NCI-H2029 (cell line): ENCODE measurements around the gene STX5.
A peak's percentile ranks its signal among the peaks of the same experiment; 100 is the strongest.
"Not testable (repeated sequence)": the region's sequence is repeated elsewhere in the genome, so short reads cannot be mapped to it uniquely, and the experiment has no call there.

Experiments
- DNase-seq: peaks from one replicate; lab custom pipeline; 2025; lab: John Stamatoyannopoulos, UW

Gene STX5

DNA sequence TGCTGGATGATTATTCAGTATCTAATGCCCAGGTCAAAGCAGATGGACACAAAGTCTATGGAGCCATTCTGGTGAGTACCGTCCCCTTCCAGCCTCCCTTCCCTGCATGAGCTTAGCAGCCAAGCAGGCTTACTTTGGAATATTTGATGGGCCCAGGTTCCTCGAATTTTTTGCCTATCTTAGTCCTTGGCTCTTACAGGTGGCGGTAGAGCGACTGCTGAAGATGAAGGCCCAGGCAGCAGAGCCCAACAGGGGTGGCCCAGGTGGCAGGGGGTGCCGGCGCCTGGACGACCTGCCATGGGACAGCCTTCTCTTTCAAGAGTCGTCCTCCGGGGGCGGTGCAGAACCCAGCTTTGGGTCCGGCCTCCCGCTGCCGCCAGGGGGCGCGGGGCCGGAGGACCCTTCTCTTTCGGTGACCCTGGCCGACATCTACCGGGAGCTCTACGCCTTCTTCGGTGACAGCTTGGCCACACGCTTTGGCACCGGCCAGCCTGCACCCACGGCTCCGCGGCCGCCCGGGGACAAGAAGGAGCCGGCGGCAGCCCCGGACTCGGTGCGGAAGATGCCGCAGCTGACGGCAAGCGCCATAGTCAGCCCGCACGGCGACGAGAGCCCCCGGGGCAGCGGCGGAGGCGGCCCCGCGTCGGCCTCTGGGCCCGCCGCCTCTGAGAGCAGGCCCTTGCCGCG is 45.4 kb downstream of the STX5 start:
- DNase-seq: peak; percentile 72

DNA sequence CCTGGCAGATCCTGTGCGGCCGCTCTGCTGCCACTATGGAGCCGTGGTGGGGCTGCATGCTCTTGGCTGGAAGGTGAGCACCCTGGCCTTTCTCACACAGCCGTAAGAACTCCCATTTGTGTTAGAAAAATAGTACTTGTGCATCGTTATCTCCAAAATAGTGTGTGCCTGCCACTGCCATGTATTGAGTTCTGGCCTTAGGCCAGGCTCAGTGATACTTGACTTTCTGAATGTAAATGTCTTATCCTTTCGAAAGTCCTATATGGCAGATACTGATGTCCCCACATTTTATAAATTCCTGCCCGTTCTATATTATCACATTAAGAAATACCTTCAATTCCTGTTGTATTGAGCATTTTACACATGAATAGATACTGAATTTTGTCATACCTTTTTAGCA is 49.1 kb downstream of the STX5 start:
- no peak for DNase-seq

DNA sequence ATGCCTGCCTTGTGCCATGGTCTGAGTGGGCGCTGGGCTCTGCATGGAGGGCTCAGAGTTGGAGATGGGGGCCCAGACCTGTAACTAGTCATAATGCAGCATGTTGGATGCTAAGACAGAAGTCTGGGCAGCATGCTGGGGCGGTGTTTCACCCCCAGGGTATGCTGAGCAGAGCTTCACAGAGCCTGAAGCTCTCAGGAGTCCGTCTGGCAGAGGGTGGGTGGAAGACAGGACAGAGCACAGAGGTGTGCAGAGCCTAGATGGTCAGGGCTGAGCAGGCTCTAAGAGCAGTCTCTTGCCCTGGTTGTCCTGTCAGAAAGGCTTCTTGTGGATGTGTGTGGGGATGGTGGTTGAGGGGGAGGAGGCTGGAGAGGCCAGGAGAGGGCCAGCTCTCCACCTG is 53.4 kb downstream of the STX5 start:
- DNase-seq: no peak

DNA sequence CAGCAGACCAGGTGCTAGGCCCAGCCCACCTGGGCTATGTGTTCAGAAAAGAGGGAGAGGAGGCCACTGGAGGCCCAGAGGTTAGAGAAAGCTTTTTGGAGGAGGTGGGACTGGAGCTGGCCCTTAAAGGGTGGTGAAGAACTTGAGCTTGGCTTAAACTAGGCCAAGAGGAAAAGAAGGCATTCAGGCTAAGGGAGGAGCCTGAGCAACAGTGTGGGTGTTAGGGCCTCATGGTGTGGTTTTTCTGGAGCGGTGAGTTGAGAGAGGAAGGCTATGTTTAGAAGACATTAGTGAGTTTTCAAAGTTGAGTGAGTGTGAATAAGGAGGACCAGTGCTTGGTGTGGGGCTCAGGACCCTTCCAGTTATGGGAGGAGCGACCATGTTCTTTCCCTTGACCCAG is 54.5 kb downstream of the STX5 start:
- no peak for DNase-seq

DNA sequence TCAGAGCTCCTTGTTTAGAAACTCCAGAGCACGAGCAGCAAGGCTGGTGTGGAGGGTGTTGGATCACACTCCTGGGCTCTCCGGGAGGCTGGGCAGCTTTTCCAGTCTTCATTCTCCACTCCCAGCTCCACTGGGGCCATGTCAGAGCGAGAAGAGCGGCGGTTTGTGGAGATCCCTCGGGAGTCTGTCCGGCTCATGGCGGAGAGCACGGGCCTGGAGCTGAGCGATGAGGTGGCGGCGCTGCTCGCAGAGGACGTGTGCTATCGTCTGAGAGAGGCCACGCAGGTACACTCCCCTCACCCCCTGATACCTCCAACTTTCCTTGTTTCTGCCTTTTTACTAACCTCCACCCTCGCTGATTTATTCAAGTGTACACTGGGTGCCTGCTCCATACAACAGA is 56.2 kb downstream of the STX5 start:
- no peak for DNase-seq

DNA sequence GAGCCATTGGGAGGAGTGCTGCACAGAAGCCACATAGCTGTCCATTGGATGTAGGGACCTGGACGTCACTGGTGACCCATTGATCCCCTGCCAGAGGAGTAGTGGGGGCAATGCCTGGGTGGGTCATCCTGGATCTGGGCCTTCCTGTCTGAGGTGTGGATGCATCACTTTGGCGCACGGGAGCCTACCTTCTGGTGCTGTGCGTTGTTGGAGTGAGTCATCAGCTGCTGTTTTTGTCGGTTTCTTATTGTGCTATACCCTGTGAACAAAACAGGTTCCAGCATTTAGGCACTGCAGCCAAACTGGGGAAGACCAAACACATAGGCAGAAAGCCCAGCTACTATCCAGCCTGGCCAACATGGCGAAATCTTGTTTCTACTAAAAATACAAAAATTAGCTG is 57.4 kb downstream of the STX5 start:
- no peak for DNase-seq

DNA sequence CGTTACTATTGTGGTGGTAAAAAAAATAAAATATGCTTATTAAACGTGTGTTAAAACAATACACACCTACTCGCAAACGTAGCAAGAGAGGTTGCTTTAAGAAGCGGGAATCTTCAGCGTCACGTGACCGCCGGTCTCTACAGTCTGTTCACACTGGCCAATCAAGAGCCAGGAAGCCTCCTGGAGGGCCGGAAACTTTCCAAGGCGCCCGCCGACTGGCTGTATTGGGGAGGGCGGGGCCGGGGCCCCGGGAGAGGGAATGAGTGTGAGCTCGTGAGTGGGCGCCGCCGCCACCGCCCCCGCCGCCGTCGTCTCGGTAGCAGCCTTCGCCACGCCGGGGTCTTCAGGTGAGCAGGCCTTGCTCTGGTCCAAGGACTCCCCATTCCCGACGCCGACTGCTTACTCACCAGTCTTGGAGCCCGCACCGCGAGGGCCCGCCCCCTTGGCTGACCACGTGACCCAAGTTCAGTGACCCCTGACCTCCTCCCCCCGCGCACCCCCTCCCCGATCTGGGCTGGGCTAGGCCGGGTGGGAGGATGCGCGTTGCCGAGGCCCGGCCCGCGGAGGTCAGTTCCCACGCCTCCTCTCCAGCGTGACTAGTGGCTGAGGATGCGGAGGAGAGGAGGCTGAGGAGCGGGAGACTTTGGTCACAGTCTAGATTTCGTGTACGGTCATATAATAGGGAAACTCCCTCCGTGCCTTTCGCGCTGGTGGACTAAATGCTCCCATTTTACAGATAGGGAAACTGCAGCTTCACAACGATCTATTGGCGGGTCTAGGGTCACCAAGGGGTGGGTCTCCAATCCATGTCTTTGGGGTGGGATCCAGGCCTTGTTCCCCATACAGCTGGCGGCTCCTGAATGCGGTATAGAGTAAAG is 60.5 kb downstream of the STX5 start, which contains the start of gene TAF6L:
TAF6L (plus strand) TSS at position 253 of the 878 bp plus-strand sequence. CDS start 4,388 bp downstream, outside the sequence.
- DNase-seq: peak; percentile 98

DNA sequence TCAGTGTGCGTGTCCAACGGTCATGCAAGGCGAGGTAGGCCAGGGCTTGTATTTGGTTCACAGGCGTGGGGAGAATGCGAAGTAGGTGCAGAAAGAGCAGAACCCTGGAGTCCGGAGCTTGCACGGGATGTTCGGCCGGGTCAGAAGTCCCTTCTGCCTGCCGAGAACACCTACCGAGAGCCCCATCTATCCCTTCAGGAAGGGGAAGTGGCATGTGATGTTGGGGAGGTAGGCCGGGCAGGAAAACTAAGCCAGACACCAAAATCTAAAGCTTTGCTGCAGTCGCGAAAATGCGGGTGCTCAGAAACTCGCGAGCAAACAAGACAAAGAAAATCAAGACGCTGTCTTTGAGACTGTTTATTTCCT is 61.1 kb downstream of the STX5 start:
- DNase-seq: no peak

DNA sequence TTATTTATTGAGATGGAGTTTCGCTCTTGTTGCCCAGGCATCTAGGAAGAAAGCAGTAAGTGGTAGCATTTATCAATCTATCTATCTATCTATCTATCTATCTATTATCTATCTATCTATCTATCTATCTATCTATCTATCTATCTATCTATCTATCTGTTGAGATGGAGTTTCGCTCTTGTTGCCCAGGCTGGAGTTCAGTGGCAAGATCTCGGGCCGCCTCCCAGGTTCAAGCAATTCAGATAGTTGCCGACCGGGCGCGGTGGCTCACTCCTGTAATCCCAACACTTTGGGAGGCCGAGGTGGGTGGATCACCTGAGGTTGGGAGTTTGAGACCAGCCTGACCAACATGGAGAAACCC is 71.0 kb downstream of the STX5 start:
- not testable (repeated sequence) for DNase-seq

DNA sequence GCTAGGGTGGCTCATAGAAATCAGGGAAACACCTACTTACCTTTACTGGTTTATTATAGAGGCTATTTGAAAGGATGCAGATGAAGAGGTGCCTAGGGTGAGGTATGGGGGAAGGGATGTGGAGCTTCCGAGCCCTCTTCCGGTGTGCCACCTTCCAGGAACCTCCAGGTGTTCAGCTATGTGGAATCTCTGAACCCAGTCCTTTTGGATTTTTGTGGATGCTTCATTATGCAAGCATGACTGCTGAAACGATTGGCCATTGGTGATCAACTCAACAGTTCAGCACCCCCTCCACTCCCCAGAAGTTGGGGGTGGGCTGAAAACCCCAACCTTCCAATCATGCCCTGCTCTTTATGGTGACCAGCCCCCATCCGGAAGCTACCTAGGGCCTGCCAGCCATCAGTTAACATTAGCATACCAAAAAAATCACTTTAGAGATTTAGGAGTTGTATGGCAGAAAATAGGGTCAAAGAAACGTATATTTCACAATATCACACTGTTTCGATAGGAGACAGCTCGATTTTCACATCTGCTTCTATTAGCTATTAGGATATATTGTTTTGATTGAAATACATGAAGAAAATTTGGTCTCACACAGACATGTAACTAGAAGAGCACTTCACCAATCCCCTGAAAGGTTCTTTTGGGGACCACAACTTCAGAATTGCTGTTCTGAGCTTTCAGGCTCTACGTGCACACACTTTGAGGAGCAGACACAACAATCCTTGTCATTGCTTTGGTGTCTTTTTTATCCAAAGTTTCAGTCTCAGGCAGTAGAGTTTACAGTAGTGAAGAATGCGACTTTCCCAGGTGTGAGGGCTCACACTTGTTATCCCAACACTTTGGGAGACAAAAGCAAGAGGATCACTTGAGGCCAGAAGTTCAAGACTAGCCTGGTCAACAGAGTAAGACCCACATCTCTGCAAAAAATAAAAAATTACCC is 73.7 kb downstream of the STX5 start:
- DNase-seq: no peak
